Common myeloid progenitor, CD34-positive (primary cell): Measurements from ENCODE around the gene SPOCD1.

Source experiments
- CTCF ChIA-PET: fragments of 350-600 bp; sonication (Branson Sonifier 250); formaldehyde crosslinking; loops from one replicate; lab custom pipeline; 2021; ENCODE audit warnings: antibody characterized with exemption; lab: Charles Lee
- POLR2A ChIA-PET: fragments of 350-600 bp; sonication (Branson Sonifier 250); formaldehyde crosslinking; loops from one replicate; lab custom pipeline; 2021; ENCODE audit warnings: antibody characterized with exemption; lab: Charles Lee
- DNase-seq, 3 donors: peaks; one replicate each; pipeline versions ENCODE4 v3.0.0 to v3.0.0-alpha.2; 2013
- H3K27ac ChIP-seq, 2 experiments: 1 replicate in 1 of 2; 2 replicates in 1 of 2; pipeline ENCODE4 v1.7.0; 2013; ENCODE audit warnings: inconsistent platforms in 2 of 2, low read length in 2 of 2, mild to moderate bottlenecking in 2 of 2, low read depth in 1 of 2, moderate library complexity in 1 of 2; ENCODE audit not compliant: severe bottlenecking in 2 of 2, insufficient read depth in 1 of 2, poor library complexity in 1 of 2
- H3K27me3 ChIP-seq, 5 experiments: replicated peaks in 2 of 5; 1 replicate in 3 of 5; 2 replicates in 2 of 5; pipeline versions ENCODE4 v1.6.1 to v1.7.0; 2013; ENCODE audit warnings: low read length in 4 of 5, mild to moderate bottlenecking in 2 of 5, moderate library complexity in 2 of 5, inconsistent platforms in 1 of 5; ENCODE audit not compliant: insufficient read depth in 5 of 5, control insufficient read depth in 4 of 5
- H3K36me3 ChIP-seq, 4 experiments: 1 replicate in 2 of 4; 2 replicates in 2 of 4; pipeline versions ENCODE4 v1.6.1 to v1.7.0; 2013; ENCODE audit warnings: low read length in 3 of 4, control low read depth in 1 of 4, mild to moderate bottlenecking in 1 of 4; ENCODE audit not compliant: control insufficient read depth in 4 of 4, insufficient read depth in 4 of 4
- H3K4me1 ChIP-seq, 4 experiments: 1 replicate in 3 of 4; 2 replicates in 1 of 4; pipeline versions ENCODE4 v1.6.1 to v1.7.1; 2013; ENCODE audit warnings: low read length in 3 of 4, mild to moderate bottlenecking in 3 of 4, control low read depth in 1 of 4, inconsistent platforms in 1 of 4, moderate library complexity in 1 of 4; ENCODE audit not compliant: control insufficient read depth in 4 of 4, insufficient read depth in 4 of 4; ENCODE audit errors: control extremely low read depth in 1 of 4
- H3K4me3 ChIP-seq, 7 experiments: 1 replicate in 4 of 7; 2 replicates in 3 of 7; pipeline versions ENCODE4 v1.5.1 to v1.7.0; 2013; ENCODE audit warnings: mild to moderate bottlenecking in 7 of 7, low read length in 6 of 7, moderate library complexity in 6 of 7, inconsistent platforms in 2 of 7, low read depth in 2 of 7, control low read depth in 1 of 7; ENCODE audit not compliant: insufficient read depth in 4 of 7, control insufficient read depth in 1 of 7; ENCODE audit errors: extremely low read depth in 1 of 7
- H3K9me3 ChIP-seq, 5 experiments: 1 replicate in 4 of 5; 2 replicates in 1 of 5; pipeline versions ENCODE4 v1.6.1 to v1.7.1; 2013; ENCODE audit warnings: low read length in 4 of 5, mild to moderate bottlenecking in 2 of 5, inconsistent platforms in 1 of 5, low read depth in 1 of 5, moderate library complexity in 1 of 5; ENCODE audit not compliant: control insufficient read depth in 4 of 5, insufficient read depth in 2 of 5; ENCODE audit errors: control extremely low read depth in 1 of 5
- WGBS: methylation state at CpG from one replicate; pipeline ENCODE4 v1.1.5; 2013; ENCODE audit not compliant: insufficient coverage; 5-methylcytosine and 5-hydroxymethylcytosine counted together

The SPOCD1 gene

DNA sequence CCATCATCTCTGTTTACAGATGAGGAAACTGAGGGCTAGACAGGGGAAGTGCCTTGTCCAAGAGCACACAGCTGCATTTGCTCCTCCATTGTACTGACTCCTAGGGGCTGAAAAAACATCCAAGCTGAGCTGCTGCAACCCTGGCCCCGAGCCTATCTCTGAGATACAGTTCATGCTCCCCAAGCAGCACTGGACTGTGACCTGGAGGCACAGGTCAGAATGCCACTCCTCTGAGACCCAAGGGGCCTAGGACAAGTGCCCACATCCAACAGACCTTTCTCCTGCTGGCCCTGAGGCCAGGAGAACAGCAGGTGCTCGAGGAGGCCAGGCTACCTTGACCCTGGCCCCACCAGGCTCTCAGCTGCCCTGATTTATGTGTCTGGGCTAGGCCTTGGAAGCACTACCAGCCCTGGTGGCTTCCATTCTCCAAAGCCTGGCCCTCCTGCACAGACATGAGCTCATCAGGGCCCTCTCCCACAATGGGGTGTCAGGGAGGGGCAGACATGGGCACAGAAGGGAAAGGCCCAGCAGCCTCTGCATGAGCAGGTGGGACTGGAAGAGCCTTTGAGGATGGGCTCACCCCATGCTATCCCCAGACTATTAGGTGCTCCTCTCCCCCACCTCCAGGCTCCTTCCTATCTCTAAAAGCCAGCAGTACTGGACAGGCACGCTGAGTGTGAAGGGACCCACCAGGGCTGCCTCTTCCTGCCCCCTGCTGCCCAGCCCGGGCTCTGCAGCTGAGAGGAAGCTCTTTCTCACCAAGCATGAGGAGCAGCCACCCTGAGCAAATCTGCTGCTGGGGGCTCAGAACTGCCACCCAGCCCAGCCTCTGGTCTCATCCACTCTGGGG lies 70.5 kb downstream of the SPOCD1 start:
- no peak overlapping the region for H3K4me3 ChIP-seq
- 49% methylated on average over 4 of the region's 4 CpGs for WGBS
- peaks cover 0 to 18% (median 9%) of the 10 kb centered on the region in 4 experiments for H3K4me1 ChIP-seq
- no peaks in the 10 kb centered on the region for H3K36me3 ChIP-seq
- POLR2A ChIA-PET: no interaction called here
- H3K27me3 ChIP-seq: no peaks in the 10 kb centered on the region
- H3K9me3 ChIP-seq: no peaks in the 10 kb centered on the region
- H3K27ac ChIP-seq: no peak overlapping the region
- CTCF ChIA-PET: interaction anchor here (0.9 to 2.9 kb wide), 18 partner anchors 9 to 308 kb away, joined by 3 to 23 read pairs (median 6); no protein-coding TSS in a partner anchor
- peak in 2 of 3 donors; percentile 71 to 72 for DNase-seq

DNA sequence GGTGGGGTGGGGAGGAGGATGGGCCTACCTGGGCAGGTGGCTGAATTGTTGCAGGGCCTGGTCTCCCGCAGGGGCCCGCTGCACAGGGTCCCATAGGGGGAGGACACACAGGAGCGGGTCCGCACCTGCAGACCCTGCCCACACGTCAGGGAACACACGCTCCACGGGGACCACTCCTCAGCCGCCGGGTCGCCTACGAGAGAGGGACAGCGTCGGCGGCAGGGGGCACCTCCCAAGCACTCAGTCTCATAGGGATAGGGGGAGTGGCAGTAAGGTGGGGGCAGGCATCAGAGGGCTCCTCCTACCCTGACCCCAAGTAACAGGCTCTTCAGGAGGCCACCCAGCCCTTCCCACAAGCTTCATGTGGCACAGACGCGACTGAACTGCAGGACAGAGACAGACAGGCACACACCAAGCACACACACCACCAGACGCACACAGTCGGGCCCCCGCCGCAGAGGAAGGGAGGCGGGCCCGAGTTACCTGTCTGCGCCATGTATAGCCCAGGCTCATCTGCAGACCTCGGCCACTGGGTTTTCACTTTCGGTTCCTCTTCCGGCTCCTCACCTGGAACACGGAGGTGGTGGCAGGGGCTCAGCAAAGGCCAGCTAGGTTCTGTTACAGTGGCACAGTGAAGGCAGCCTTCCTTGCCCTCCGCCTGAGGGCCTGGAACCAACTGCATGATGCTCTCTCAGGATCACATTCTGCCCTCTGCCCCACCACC lies 71.5 kb downstream of the SPOCD1 start:
- ChIA-PET POLR2A (no interaction called here), CTCF (interaction anchor here (1.4 to 2.9 kb wide), 7 partner anchors 11 to 81 kb away, joined by 3 to 23 read pairs (median 14); no protein-coding TSS in a partner anchor)
- no peaks in the 10 kb centered on the region for H3K36me3 ChIP-seq
- no peak overlapping the region for H3K4me3 ChIP-seq
- peaks cover 0 to 18% (median 7%) of the 10 kb centered on the region in 4 experiments for H3K4me1 ChIP-seq
- H3K27me3 ChIP-seq: peaks cover 0 to 6% (median 0%) of the 10 kb centered on the region in 5 experiments
- H3K27ac ChIP-seq: no peak overlapping the region
- H3K9me3 ChIP-seq: no peaks in the 10 kb centered on the region
- WGBS: 97% methylated on average over 24 of the region's 28 CpGs
- no peak for DNase-seq

GRCh38 chr1:31742462-31743212 lies 73.2 kb downstream of the SPOCD1 start:
- WGBS: 96% methylated on average over 31 of the region's 32 CpGs
- CTCF ChIA-PET: interaction anchor here (0.6 to 1.2 kb wide), 4 partner anchors 26 to 47 kb away, joined by 3 to 4 read pairs (median 3); no protein-coding TSS in a partner anchor
- POLR2A ChIA-PET: interaction anchor here (0.6 kb wide), 1 partner anchor 17 kb away, joined by 3 read pairs; no protein-coding TSS in a partner anchor

More at GRCh38 chr1:31742462-31743212, 73.2 kb downstream of the SPOCD1 start:
- Histone ChIP-seq H3K4me1 (peaks cover 0 to 19% (median 7%) of the 10 kb centered on the region in 4 experiments), H3K36me3 (no peaks in the 10 kb centered on the region), H3K4me3 (no peak overlapping the region), H3K27me3 (peaks cover 0 to 10% (median 0%) of the 10 kb centered on the region in 5 experiments), H3K27ac (no peak overlapping the region), H3K9me3 (no peaks in the 10 kb centered on the region)
- no peak for DNase-seq
